GM21825 (cell line): ENCODE measurements around the gene SNX32.

Experiments used
- ATAC-seq: cut with Tn5 transposase; IDR thresholded peaks from one replicate; pipeline ENCODE4 v1.9.1; 2021; ENCODE audit warnings: mild to moderate bottlenecking, moderate library complexity; ENCODE audit not compliant: unreplicated experiment

The SNX32 gene

DNA sequence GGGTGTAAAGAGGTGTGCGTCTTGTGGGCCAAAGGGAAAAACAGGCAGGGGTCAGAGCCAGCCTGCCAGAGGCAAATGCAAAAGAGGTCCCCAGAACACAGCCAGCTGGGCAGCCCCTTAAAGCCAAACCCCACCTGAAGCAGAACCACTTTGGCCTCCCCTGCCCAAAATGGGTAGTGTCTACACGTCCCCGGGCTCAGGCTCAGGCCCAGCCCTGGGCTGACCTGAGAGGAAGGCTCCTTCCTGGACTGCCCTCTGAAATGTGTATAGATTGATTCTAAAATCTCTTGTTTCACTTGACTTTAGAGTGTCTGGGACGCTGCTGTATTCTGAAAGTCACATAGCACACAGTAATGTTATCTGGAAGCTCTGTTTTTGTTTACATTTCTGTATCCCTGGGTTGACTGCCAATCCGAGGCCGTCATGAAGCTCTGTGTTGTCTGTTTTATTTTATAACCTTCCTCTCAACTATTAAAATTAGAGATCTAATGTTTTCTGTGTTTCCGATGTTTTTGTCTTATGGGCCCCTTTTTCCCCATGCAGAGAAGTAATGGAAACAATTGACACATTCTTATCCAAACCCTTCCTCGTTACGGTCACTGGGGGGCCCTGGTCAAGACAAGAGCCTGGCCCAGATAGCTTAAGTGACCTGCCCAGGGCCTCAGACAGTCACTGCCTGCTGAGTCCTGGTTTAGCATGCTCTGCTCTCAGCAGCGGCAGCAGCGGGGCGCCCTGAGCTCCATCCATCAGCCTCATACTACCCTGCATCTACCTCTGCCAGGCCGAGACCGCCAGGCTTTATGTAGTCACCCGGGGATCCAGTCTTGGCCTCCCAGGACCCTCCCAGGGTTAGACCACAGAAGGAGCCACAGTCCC, 36.8 kb upstream of the SNX32 start:
- ATAC-seq: no peak

DNA sequence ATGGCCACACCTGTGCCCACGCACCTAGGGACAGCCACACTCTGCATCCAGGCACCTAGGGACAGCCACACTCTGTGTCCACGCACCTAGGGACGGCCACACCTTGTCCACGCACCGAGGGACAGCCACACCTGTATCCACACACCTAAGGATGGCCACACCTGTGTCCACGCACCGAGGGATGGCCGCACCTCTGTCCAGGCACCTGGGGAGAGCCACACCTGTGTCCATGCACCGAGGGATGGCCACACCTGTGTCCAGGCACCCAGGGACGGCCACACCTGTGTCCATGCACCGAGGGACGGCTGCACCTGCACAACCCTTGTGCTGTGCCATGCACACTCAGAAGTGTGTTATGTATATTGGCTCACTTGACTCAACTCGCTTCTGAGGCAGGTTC, 36.1 kb upstream of the SNX32 start:
- no peak for ATAC-seq

GRCh38 chr11:65798882-65799281, 34.9 kb upstream of the SNX32 start:
- no peak for ATAC-seq

- ATAC-seq: no peak
These were observed 32.4 kb upstream of the SNX32 start for GRCh38 chr11:65801153-65801987.

DNA sequence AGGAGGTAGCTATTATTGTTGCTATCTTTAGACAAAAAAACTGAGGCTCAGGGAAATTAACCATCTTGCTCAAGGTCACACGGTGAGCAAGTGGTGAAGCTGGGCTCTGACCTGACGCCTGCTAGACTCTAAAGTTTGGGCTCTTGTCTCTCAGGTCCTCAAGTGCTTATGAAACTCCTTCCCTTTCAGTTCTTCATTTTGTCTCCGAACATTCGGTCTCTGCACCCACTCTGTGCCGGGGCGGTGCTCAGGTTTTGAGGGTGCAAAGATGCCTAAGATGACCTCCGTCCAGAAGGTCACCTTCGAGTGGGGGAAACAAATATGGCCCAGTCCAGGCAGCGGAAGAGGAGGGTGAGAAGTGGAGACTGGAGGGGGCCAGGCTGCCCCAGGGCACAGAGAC, 30.9 kb upstream of the SNX32 start:
- peak; percentile 77 for ATAC-seq

- ATAC-seq: no peak
These were observed 29.8 kb upstream of the SNX32 start for GRCh38 chr11:65803797-65804492.

- no peak for ATAC-seq
These were observed 26.8 kb upstream of the SNX32 start for GRCh38 chr11:65806979-65807378.

GRCh38 chr11:65808744-65809341, 24.9 kb upstream of the SNX32 start:
- no peak for ATAC-seq

DNA sequence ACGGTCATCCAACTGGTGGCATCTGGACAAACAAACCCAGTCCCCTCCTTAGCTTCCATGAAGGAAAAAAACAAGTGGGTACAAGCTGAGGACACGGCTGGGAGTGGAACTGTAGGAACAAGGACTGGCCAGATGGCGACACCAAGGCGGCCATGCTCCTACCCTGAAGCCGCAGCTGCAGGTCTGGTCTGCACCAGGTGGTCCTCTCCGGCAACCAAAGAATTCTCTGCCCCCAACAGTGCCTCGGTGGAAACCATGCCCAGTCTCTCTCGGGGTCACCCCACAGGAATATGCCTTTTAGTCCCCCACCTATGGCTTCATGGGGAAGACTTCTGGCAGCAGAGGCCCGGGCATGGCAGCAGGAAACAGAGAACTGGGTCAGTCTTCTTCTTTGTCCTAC, 24.3 kb upstream of the SNX32 start:
- no peak for ATAC-seq

GRCh38 chr11:65810046-65810868, 23.5 kb upstream of the SNX32 start:
- no peak for ATAC-seq

DNA sequence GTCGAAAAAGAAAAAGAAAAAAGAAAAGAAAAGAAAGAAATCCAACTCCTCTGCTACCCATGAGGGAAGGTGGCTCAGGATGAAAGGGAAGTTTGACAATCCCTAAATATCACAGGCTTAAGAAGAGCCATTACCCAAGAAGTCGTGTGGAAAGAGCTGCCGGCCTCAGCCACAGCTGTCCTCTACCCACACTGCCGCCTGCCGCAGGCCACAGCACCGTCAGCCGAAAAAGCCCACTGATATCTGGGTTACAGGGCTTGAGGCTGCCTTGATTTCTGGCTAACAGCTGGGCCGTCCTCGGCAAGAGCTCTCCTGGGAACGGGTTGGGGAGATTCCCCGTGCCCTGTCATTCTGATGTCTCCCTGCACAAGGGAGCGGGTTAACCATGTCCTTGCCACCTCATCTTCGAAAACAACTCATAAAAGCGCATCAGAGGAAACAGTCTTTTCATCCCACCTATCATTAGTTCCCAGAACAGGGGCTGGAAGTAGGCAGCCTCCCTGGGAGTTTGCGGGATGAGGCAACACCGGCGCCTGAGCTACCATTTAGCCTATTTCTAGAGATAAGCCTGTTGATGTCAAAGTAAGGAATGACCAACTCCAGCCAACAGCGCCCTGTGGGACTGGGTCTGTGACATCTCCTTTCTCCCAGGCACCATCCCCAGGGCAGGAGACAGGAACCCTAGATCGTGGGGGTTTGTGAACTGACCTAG, 21.8 kb upstream of the SNX32 start:
- no peak for ATAC-seq

DNA sequence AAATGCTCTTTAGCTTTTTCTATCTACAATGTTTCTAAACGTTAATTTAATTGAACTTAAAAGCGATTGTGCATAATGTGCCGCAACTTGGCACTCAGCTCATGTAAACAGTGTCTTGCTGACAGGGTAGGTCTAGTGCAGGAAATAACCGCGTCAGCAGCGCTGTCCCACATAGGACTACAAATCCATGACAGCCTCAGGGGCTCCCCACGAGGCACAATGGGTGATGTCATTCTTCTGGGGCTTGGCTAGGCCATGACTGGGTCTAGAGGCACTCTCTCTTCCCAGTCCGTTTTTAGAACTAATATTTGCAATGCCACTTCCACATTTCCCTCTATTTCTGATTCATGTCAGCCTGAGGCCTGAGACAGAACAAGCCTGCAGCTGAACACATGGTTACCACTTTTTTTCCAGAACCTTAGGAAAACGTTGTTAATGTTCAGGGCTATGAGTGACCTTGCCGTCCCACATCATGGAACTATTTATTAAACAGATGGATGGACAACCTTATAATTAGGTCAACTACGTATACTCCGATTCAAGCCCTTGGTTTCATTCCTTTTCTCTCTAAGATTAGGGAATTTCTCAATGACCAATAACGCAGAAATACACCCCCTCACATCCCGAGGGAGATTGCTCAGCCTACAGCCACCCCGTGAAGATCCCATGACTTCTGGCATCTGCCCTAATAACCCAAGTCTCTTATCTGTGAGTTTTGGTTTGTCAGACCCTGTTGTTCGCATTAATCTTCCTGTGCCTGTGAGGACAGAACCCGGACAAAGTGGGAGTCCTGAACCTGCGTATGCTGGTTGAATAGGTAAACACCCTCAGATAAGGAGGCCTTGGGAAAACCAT, 19.4 kb upstream of the SNX32 start:
- ATAC-seq: no peak

DNA sequence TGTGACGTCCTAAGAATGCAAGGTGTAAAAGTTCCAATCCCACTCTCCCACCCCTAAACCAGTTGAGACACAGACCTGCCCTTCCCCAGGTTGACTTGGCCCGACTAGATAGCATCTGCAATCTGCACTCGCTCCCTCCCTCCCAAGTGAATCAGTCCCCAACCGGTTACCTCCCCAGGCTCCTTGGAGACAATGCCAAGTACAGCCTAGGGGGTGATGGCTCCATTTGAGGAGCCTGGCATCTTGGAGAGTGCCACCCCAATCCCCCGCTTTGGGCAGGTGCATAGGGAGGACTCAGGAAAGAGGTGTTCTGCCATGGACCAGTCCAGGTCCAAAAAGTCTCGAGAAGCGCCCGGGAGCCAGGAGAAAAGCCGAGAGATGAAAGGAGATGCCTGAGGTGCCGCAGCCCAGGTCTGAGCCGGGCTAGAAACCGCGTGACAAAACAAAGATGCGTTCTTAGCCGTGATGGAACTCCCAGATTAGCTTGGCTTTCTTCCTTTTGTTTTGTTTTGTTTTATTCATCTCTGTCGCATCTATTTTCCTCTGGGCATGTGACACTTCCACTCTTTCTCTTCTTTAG, 18.7 kb upstream of the SNX32 start:
- ATAC-seq: no peak

DNA sequence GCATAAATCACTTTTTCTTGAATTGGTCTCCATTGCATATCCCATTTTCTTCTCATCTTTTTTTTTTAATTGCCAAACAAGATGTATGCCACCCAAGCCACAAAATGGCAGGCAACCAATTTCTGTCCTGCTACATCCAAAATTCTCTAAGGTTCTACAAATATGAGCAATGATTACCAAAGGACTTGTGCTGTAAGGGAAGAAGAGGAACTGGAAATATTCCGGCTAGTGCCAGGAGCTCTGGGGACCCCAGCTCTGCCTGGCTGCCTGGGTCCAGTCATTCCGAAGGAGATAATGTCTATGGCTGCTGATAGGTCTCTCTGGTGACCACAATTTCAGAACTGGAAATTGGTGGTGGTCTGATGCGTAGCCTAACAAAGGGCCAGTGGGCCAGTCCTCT, 17.1 kb upstream of the SNX32 start:
- ATAC-seq: no peak

DNA sequence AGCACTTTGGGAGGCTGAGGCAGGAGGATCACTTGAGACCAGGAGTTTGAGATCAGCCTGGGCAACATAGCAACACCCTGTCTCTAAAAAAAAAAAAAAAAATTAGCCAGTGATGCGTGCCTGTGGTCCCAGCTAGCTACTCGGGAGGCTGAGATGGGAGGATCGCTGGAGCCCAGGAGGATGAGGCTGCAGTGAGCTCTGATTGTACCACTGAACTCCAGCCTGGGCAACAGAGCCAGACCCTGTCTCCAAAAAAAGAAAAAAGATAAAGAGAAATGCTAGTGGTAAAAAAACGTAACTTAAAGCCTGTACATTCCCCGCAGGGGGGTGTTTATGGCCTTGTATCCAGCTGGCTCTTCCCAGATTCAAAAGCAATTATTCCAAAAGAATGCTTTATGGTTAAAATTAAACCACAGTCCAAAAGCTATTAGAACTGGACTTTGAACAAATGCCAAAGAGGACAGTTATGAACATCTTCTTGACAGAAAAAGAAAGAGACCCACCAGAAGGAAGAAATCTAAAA, 16.4 kb upstream of the SNX32 start:
- ATAC-seq: no peak

- peak; percentile 91 for ATAC-seq
These were observed 15.7 kb upstream of the SNX32 start for GRCh38 chr11:65817835-65818680.

GRCh38 chr11:65821107-65821506, 12.7 kb upstream of the SNX32 start:
- no peak for ATAC-seq
